H1 (cell line): ENCODE data around the gene ELP5. TPM values are rescaled to one million over a fixed set of nuclear protein-coding genes. Genes with fewer than 3 reads are reported as not detected.

ENCODE experiments used
- CTCF ChIA-PET: fragments of 300-600 bp; sonication (Branson Sonifier 250); formaldehyde crosslinking; loops from one replicate; lab custom pipeline; 2021; ENCODE audit not compliant: partially characterized antibody; lab: Charles Lee
- POLR2A ChIA-PET: fragments of 300-600 bp; sonication (Branson Sonifier 250); formaldehyde crosslinking; loops from one replicate; lab custom pipeline; 2021; ENCODE audit warnings: inconsistent platforms; ENCODE audit not compliant: partially characterized antibody; lab: Charles Lee
- DNase-seq, 2 experiments: peaks; one replicate each; pipeline versions ENCODE4 v3.0.0 to v3.0.0-alpha.2; 2010 to 2022; ENCODE audit warnings: low spot score in 2 of 2, low read depth in 1 of 2, mixed read lengths in 1 of 2
- FAIRE-seq: peaks from 2 replicates; lab custom pipeline; 2011; peaks lifted over from hg19 to GRCh38; lab: Jason Lieb, UNC
- H2AFZ ChIP-seq: 2 replicates; pipeline ENCODE4 v1.8.1; 2012; ENCODE audit warnings: low read length, inconsistent platforms
- H2AK5ac ChIP-seq: 2 replicates; pipeline ENCODE4 v1.6.1; 2013; ENCODE audit warnings: low read depth, low read length
- H2BK120ac ChIP-seq: replicated peaks from 2 replicates; pipeline ENCODE3; 2013; ENCODE audit warnings: low read depth, low read length, inconsistent platforms
- H2BK12ac ChIP-seq: 2 replicates; pipeline ENCODE4 v1.6.1; 2013; ENCODE audit warnings: low read depth, low read length
- H2BK15ac ChIP-seq: 2 replicates; pipeline ENCODE4 v1.6.1; 2013; ENCODE audit warnings: low read length
- H2BK20ac ChIP-seq: 2 replicates; pipeline ENCODE4 v1.6.1; 2013; ENCODE audit warnings: low read length
- H2BK5ac ChIP-seq: 2 replicates; pipeline ENCODE4 v1.6.1; 2013; ENCODE audit warnings: low read depth, low read length
- H3K14ac ChIP-seq: 2 replicates; pipeline ENCODE4 v1.6.1; 2013; ENCODE audit warnings: inconsistent platforms; ENCODE audit not compliant: insufficient read length
- H3K18ac ChIP-seq: 2 replicates; pipeline ENCODE4 v1.6.1; 2013; ENCODE audit warnings: low read length; ENCODE audit errors: extremely low read depth
- H3K23ac ChIP-seq: 2 replicates; pipeline ENCODE4 v1.6.1; 2013; ENCODE audit warnings: inconsistent platforms; ENCODE audit not compliant: insufficient read length
- H3K23me2 ChIP-seq: 2 replicates; pipeline ENCODE4 v1.6.1; 2013; ENCODE audit warnings: low read depth, low read length
- H3K27ac ChIP-seq: 2 replicates; pipeline ENCODE4 v1.6.1; 2011; ENCODE audit warnings: low read depth, low read length, inconsistent platforms
- H3K27me3 ChIP-seq, 4 experiments: replicated peaks in 1 of 4; 1 replicate in 1 of 4; 2 replicates in 3 of 4; pipeline versions ENCODE4 v1.6.1 to v1.8.1; 2011 to 2013; ENCODE audit warnings: low read length in 3 of 4, mild to moderate bottlenecking in 3 of 4, inconsistent platforms in 2 of 4, mixed read lengths in 2 of 4, moderate library complexity in 1 of 4; ENCODE audit not compliant: control insufficient read depth in 3 of 4, insufficient read depth in 3 of 4; ENCODE audit errors: extremely low read depth in 1 of 4
- H3K36me3 ChIP-seq, 4 experiments: 2 replicates each; pipeline versions ENCODE4 v1.6.1 to v1.8.1; 2011 to 2013; ENCODE audit warnings: mild to moderate bottlenecking in 4 of 4, low read length in 3 of 4, moderate library complexity in 2 of 4, control low read depth in 1 of 4, inconsistent platforms in 1 of 4; ENCODE audit not compliant: insufficient read depth in 4 of 4, control insufficient read depth in 2 of 4
- H3K4ac ChIP-seq: replicated peaks from 2 replicates; pipeline ENCODE3; 2013; ENCODE audit warnings: low read length, low read depth, mixed read lengths, inconsistent platforms; ENCODE audit not compliant: insufficient read length
- H3K4me1 ChIP-seq, 4 experiments: replicated peaks in 1 of 4; 1 replicate in 1 of 4; 2 replicates in 3 of 4; pipeline versions ENCODE4 v1.6.1 to v1.8.1; 2011 to 2013; ENCODE audit warnings: low read length in 3 of 4, inconsistent platforms in 2 of 4, mixed read lengths in 1 of 4; ENCODE audit not compliant: insufficient read depth in 4 of 4, control insufficient read depth in 3 of 4
- H3K4me2 ChIP-seq, 2 experiments: 2 replicates each; pipeline versions ENCODE4 v1.6.1 to v1.8.1; 2011 to 2013; ENCODE audit warnings: low read depth in 2 of 2, low read length in 2 of 2, control low read depth in 1 of 2, inconsistent platforms in 1 of 2, mild to moderate bottlenecking in 1 of 2; ENCODE audit not compliant: insufficient read depth in 1 of 2
- H3K4me3 ChIP-seq, 4 experiments: fragments of 200-600, 300-600 bp in 1 of 4; sonication (generic), shearing (Covaris generic), sonication (Bioruptor Twin) in 1 of 4; 2 replicates each; pipeline versions ENCODE4 v1.5.1 to v1.8.1; 2011 to 2016; ENCODE audit warnings: low read length in 4 of 4, low read depth in 3 of 4, control low read depth in 2 of 4, inconsistent platforms in 2 of 4, mild to moderate bottlenecking in 2 of 4, mixed read lengths in 1 of 4, moderate library complexity in 1 of 4; ENCODE audit not compliant: insufficient read depth in 2 of 4; ENCODE audit errors: extremely low read depth in 1 of 4
- H3K56ac ChIP-seq: replicated peaks from 2 replicates; pipeline ENCODE3; 2013; ENCODE audit warnings: low read depth, mild to moderate bottlenecking, mixed read lengths, low read length, inconsistent platforms; ENCODE audit not compliant: insufficient read length
- H3K79me1 ChIP-seq: 2 replicates; pipeline ENCODE4 v1.6.1; 2013; ENCODE audit warnings: low read depth, low read length, control low read depth
- H3K79me2 ChIP-seq, 2 experiments: 2 replicates each; pipeline versions ENCODE4 v1.6.1 to v1.8.1; 2012 to 2013; ENCODE audit warnings: low read length in 2 of 2, mild to moderate bottlenecking in 2 of 2, inconsistent platforms in 1 of 2; ENCODE audit not compliant: insufficient read depth in 2 of 2, control insufficient read depth in 1 of 2
- H3K9ac ChIP-seq, 4 experiments: replicated peaks in 1 of 4; 1 replicate in 1 of 4; 2 replicates in 3 of 4; pipeline versions ENCODE4 v1.6.1 to v1.8.1; 2011 to 2013; ENCODE audit warnings: low read depth in 3 of 4, low read length in 3 of 4, control low read depth in 2 of 4, mild to moderate bottlenecking in 2 of 4, moderate library complexity in 2 of 4, inconsistent platforms in 1 of 4; ENCODE audit errors: extremely low read depth in 1 of 4
- H3K9me3 ChIP-seq, 2 experiments: 2 replicates each; pipeline versions ENCODE4 v1.6.1 to v1.8.1; 2012 to 2013; ENCODE audit warnings: mild to moderate bottlenecking in 2 of 2, moderate library complexity in 2 of 2, control low read depth in 1 of 2, inconsistent platforms in 1 of 2, low read depth in 1 of 2, low read length in 1 of 2, mixed read lengths in 1 of 2; ENCODE audit not compliant: insufficient read depth in 2 of 2
- H4K20me1 ChIP-seq, 2 experiments: replicated peaks in 1 of 2; 2 replicates each; pipeline versions ENCODE3 to v1.8.1; 2011 to 2013; ENCODE audit warnings: inconsistent platforms in 2 of 2, low read length in 2 of 2, mild to moderate bottlenecking in 1 of 2; ENCODE audit not compliant: insufficient read depth in 2 of 2, control insufficient read depth in 1 of 2
- H4K5ac ChIP-seq: 2 replicates; pipeline ENCODE4 v1.6.1; 2013; ENCODE audit warnings: low read length, low read depth, mixed read lengths, inconsistent platforms; ENCODE audit not compliant: insufficient read length
- H4K8ac ChIP-seq: 2 replicates; pipeline ENCODE4 v1.8.0; 2013; ENCODE audit warnings: mild to moderate bottlenecking, moderate library complexity, low read length, inconsistent platforms; ENCODE audit not compliant: insufficient read depth; ENCODE audit errors: extremely low read depth
- H4K91ac ChIP-seq: replicated peaks from 2 replicates; pipeline ENCODE3; 2013; ENCODE audit warnings: low read length, mixed read lengths, inconsistent platforms; ENCODE audit not compliant: insufficient read length
- BRCA1 ChIP-seq: IDR thresholded peaks from 2 replicates; pipeline ENCODE4 v1.6.1; 2012; ENCODE audit warnings: low read depth, low read length, improper control_type of control experiment
- CBX8 ChIP-seq: fragments of 300-800, 300-1000 bp; sonication (generic); IDR thresholded peaks from 2 replicates; pipeline ENCODE4 v1.7.1; 2016; ENCODE audit warnings: low read depth, low read length, borderline replicate concordance
- HDAC6 ChIP-seq: IDR thresholded peaks from one replicate; pipeline ENCODE4 v1.7.1; 2012; ENCODE audit warnings: low read depth, mild to moderate bottlenecking, inconsistent platforms, low read length, moderate library complexity
- JUN ChIP-seq: IDR thresholded peaks from 2 replicates; pipeline ENCODE4 v1.6.1; 2011; ENCODE audit warnings: low read depth, mild to moderate bottlenecking, improper control_type of control experiment, low read length
- POLR2A ChIP-seq, 2 experiments: IDR thresholded peaks; 1 replicate in 1 of 2; 2 replicates in 1 of 2; pipeline ENCODE4 v1.6.1; 2011; ENCODE audit warnings: low read depth in 2 of 2, low read length in 2 of 2, mild to moderate bottlenecking in 2 of 2; ENCODE audit errors: control extremely low read depth in 1 of 2
- RAD21 ChIP-seq, 2 experiments: IDR thresholded peaks in 1 of 2; conservative IDR thresholded peaks in 1 of 2; 2 replicates each; pipeline ENCODE4 v1.6.1; 2011; ENCODE audit warnings: low read depth in 2 of 2, low read length in 2 of 2, improper control_type of control experiment in 1 of 2, inconsistent platforms in 1 of 2, mild to moderate bottlenecking in 1 of 2, moderate library complexity in 1 of 2
- RXRA ChIP-seq: IDR thresholded peaks from 2 replicates; pipeline ENCODE4 v1.6.1; 2011; ENCODE audit warnings: low read depth, mild to moderate bottlenecking, low read length, moderate library complexity; ENCODE audit not compliant: insufficient read depth
- SP2 ChIP-seq: IDR thresholded peaks from 2 replicates; pipeline ENCODE4 v1.6.1; 2012; ENCODE audit warnings: mild to moderate bottlenecking, low read length, inconsistent platforms
- ZNF274 ChIP-seq: IDR thresholded peaks from 2 replicates; pipeline ENCODE4 v1.7.0; 2012; ENCODE audit warnings: low read length, borderline replicate concordance; ENCODE audit errors: extremely low read depth
- WGBS, 2 experiments: shearing (Covaris generic) in 1 of 2; methylation state at CpG; one replicate each; pipeline versions ENCODE4 v1.1.6 to v1.1.7; 2013 to 2015; ENCODE audit warnings: low lambda C conversion rate in 2 of 2, mixed read lengths in 2 of 2, inconsistent platforms in 1 of 2, low coverage in 1 of 2, missing lambda C conversion rate in 1 of 2; ENCODE audit not compliant: insufficient replicate concordance in 2 of 2, insufficient coverage in 1 of 2, insufficient read length in 1 of 2; ENCODE audit errors: extremely low coverage in 1 of 2, missing lambda C conversion rate in 1 of 2; 5-methylcytosine and 5-hydroxymethylcytosine counted together
- polyA plus RNA-seq, 7 experiments: library from polyadenylated mRNA; depleted of rRNA in 3 of 7; stranded (reverse) in 5 of 7; unstranded in 2 of 7; fragments of >200 nt in 5 of 7; fragments of 200-250 nt in 2 of 7; gene quantifications; 1 replicate in 5 of 7; 2 replicates in 1 of 7; 4 replicates in 1 of 7; pipeline versions ENCODE4 v1.2.1 to v1.2.3, GENCODE V29; 2011 to 2013; ENCODE audit warnings: missing spikeins in 2 of 7, mixed read lengths in 2 of 7
- total RNA-seq: library from RNA; stranded (reverse); fragmentation: NEBNext Ultra II Directional; extraction: Animal tissue kit (Norgen Biotek cat#: 25700); gene quantifications from 2 replicates; pipeline ENCODE4 v1.2.1, GENCODE V29; 2021
- TF ChIP-seq, protein P1 (sequence below): IDR thresholded peaks from 2 replicates; pipeline ENCODE4 v1.6.1; 2011; ENCODE audit warnings: low read length, improper control_type of control experiment

Gene ELP5
- total and polyA plus RNA-seq, 2 of the 8 experiments (the other 6 are each of a cell fraction or from before 2014, with no cell fraction given): 75.4 to 107 TPM

DNA sequence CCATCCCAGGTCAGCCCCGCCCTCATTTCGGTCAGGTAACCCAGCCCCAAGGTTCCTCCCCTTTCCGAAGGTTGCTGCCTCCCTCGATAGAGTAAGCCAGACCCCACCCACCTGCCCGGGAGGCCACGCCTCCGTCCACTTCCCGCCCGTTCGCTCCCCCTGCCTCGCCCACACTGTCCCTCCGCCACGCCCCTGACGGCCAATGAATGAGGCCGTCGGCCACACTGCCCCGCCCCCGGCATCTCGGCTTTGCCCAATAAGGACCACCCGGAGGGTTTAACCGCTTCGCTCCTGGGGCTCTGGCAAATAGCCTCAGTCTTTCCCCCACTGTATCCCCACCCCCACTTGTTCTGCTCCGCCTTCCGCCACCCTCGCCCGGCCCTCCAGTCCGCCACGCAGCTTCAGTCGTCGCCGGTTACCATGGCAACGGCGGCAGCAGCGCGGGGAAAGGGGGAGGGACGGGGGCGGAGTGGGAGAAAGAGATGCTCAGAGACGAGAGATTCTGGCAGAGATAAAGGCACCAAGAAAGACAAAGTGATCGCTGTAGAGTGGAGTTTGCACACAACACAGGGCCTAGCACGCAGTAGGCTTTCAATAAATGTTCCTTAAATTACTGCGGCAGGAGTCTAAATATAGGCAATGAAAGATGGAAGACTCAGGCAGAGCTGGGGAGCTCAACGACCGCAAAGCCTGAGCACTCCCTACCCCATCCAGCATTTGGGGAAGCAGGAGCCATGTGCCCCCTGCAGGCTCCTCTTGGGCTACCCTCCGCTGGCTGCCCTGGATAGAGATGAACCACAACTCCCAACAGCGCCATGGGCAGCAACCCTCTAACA is 37.5 kb upstream of the ELP5 start:
- no peak overlapping the region for H2BK20ac ChIP-seq
- no peaks in the 10 kb centered on the region for H4K20me1 ChIP-seq
- no peak overlapping the region for H2AFZ ChIP-seq
- CTCF ChIA-PET: interaction anchor here (0.6 to 2.1 kb wide), 17 partner anchors 11 to 478 kb away, joined by 3 to 16 read pairs (median 3); partner anchors contain the start of genes DVL2, GABARAP, PHF23 and SLC16A11
- no peak overlapping the region for H2AK5ac ChIP-seq
- no peak overlapping the region for H3K23ac ChIP-seq
- H3K18ac ChIP-seq: peak overlapping the region; percentile 53
- H3K23me2 ChIP-seq: peaks cover 26% of the 10 kb centered on the region; the same call in 1 of the 2 replicates
- POLR2A ChIA-PET: interaction anchor here (0.7 to 3.7 kb wide), 22 partner anchors 9 to 190 kb away, joined by 3 to 22 read pairs (median 4); partner anchors contain the start of genes CLDN7, CTDNEP1, DVL2 and ELP5
- H3K9ac ChIP-seq: peak overlapping the region in 3 of 4 experiments; percentile 35 to 71 (median 66); a peak in 5 of 7 replicates
- H3K36me3 ChIP-seq: no peaks in the 10 kb centered on the region
- H3K9me3 ChIP-seq: no peaks in the 10 kb centered on the region
- H3K27me3 ChIP-seq: no peaks in the 10 kb centered on the region
- H3K79me2 ChIP-seq: peaks cover 0 to 45% of the 10 kb centered on the region in 2 experiments; a peak in 2 of 4 replicates
- no peak overlapping the region for H3K56ac ChIP-seq
- H2BK15ac ChIP-seq: 0 out of 2 replicates have a peak overlapping the region, but pooled peaks have one; percentile 2
- no peak overlapping the region for H4K8ac ChIP-seq
- peak overlapping the region; percentile 44 to 68 (median 50); a peak in 7 of 8 replicates for H3K4me3 ChIP-seq
- peak; percentile 99 to 100 for DNase-seq
- no peak overlapping the region for H2BK120ac ChIP-seq
- peak overlapping the region; percentile 82; the same call in 1 of the 2 replicates for H2BK5ac ChIP-seq
- H2BK12ac ChIP-seq: 0 out of 2 replicates have a peak overlapping the region, but pooled peaks have one; percentile 39
- WGBS, 2 experiments: 3% methylated on average over 41 of the region's 45 CpGs; no CpG with 5 or more reads in 1 of the 2 experiments
- no peak overlapping the region for H4K5ac ChIP-seq
- no peak overlapping the region for H3K14ac ChIP-seq
- H3K4ac ChIP-seq: no peak overlapping the region
- no peak overlapping the region for H4K91ac ChIP-seq
- peak overlapping the region; percentile 86 for H3K27ac ChIP-seq
- H3K79me1 ChIP-seq: peaks cover 3% of the 10 kb centered on the region; the same call in 1 of the 2 replicates
- FAIRE-seq: peak; percentile 90
- H3K4me2 ChIP-seq: peak overlapping the region; percentile 69 to 87
- peaks cover 9 to 45% (median 28%) of the 10 kb centered on the region in 4 experiments for H3K4me1 ChIP-seq
- no peak for TF ChIP-seq POLR2A (IDR thresholded peaks at IDR 0.05; ENCODE audit: control extremely low read depth in 1 of 2, low read depth in 2 of 2, low read length in 2 of 2)
- no peak for TF ChIP-seq ZNF274
- no peak for TF ChIP-seq RXRA
- no peak for TF ChIP-seq SP2
- TF ChIP-seq HDAC6: no peak
- no peak for TF ChIP-seq BRCA1
- no peak for TF ChIP-seq JUN
- TF ChIP-seq, protein P1, sequence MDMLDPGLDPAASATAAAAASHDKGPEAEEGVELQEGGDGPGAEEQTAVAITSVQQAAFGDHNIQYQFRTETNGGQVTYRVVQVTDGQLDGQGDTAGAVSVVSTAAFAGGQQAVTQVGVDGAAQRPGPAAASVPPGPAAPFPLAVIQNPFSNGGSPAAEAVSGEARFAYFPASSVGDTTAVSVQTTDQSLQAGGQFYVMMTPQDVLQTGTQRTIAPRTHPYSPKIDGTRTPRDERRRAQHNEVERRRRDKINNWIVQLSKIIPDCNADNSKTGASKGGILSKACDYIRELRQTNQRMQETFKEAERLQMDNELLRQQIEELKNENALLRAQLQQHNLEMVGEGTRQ: no peak
- TF ChIP-seq CBX8: no peak
- TF ChIP-seq RAD21 (IDR thresholded peaks at IDR 0.05 in 1 of 2, conservative IDR thresholded peaks at IDR 0.05 in 1 of 2; ENCODE audit: low read depth in 2 of 2, low read length in 2 of 2): peak; percentile 23; a peak in 2 of 4 replicates
